Progenitor cell of endocrine pancreas (in vitro differentiated cells): ENCODE results near the gene WDFY2. TPM values are rescaled to one million over a fixed set of nuclear protein-coding genes. Genes with fewer than 3 reads are reported as not detected.

ENCODE experiments used
- DNase-seq: peaks from one replicate; pipeline ENCODE4 v3.0.0; 2021; ENCODE audit warnings: low spot score; ENCODE audit not compliant: unreplicated experiment
- H3K27ac Mint-ChIP-seq: 2 replicates; pipeline ENCODE4 v1.8.0; 2021; ENCODE audit warnings: mild to moderate bottlenecking, moderate library complexity, mixed read lengths
- H3K27me3 Mint-ChIP-seq: 2 replicates; pipeline ENCODE4 v1.8.0; 2021; ENCODE audit warnings: mixed read lengths
- H3K36me3 Mint-ChIP-seq: 2 replicates; pipeline ENCODE4 v1.8.0; 2022; ENCODE audit warnings: mixed read lengths; ENCODE audit not compliant: insufficient read depth
- H3K4me1 Mint-ChIP-seq: 2 replicates; pipeline ENCODE4 v1.8.0; 2021; ENCODE audit warnings: low read depth, mixed read lengths
- H3K4me3 Mint-ChIP-seq: 2 replicates; pipeline ENCODE4 v1.8.0; 2021; ENCODE audit warnings: low read depth, mild to moderate bottlenecking, moderate library complexity, mixed read lengths
- H3K9me3 Mint-ChIP-seq: 2 replicates; pipeline ENCODE4 v1.8.0; 2021; ENCODE audit warnings: low read depth, mixed read lengths
- CTCF ChIP-seq: fragments of 200-600 bp; sonication (generic); IDR thresholded peaks from one replicate; pipeline ENCODE4 v1.5.0; 2021; ENCODE audit warnings: antibody characterized with exemption, mild to moderate bottlenecking; ENCODE audit not compliant: unreplicated experiment
- total RNA-seq: library from RNA; stranded (reverse); gene quantifications from 2 replicates; pipeline ENCODE4 v1.2.1, GENCODE V29; 2021

Gene WDFY2
- total RNA-seq, 1 donor from 2014 or later, result 17.2 TPM

DNA sequence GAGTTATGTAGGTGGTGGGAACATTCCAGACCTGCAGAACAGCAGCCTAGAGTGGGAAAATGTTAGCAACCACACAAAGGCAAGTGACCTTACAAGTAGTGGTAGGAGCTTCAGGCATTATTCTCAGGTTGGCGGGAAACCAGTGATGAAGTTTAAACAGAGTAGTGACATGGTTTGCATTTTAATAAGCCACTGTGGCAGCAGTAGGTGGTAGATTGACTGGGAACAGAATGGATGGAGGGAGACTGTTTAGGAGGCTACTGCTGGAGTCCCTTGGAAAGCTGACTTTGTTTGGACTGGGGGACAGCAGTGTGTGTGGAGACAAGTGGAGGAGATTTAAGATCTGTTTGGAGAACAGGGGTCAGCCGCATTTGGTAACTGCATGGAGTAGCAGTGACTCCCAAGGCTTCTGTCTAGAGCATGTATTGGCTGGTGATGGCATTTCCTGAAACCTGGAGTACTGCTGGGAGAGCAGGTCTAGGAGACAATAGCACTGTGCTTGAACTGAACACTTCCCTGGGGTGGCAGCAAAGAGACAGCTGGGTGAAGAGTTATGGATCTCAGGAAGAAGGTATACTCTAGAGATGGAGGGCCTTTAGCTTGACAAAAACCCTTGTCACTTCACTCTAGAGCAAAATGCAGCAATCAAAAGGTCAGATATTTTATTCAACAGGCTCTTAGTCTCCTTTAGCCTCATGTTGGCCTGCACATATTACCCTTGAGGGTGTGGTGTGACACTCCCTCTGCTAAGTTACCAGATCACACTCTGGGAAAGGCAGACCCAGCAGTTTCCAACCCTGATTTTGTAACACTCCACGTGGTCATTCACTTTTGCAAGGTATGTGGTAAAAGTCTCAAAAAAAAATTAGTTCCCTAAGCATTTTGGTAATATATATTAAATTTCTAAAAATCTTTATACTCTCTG lies 149.4 kb downstream of the WDFY2 start:
- no peak for DNase-seq
- Mint-ChIP-seq H3K27ac (no peak overlapping the region), H3K27me3 (no peaks in the 10 kb centered on the region), H3K36me3 (peaks cover 4% of the 10 kb centered on the region), H3K4me3 (no peak overlapping the region), H3K4me1 (no peaks in the 10 kb centered on the region), H3K9me3 (no peaks in the 10 kb centered on the region)
- TF ChIP-seq CTCF, result no peak

DNA sequence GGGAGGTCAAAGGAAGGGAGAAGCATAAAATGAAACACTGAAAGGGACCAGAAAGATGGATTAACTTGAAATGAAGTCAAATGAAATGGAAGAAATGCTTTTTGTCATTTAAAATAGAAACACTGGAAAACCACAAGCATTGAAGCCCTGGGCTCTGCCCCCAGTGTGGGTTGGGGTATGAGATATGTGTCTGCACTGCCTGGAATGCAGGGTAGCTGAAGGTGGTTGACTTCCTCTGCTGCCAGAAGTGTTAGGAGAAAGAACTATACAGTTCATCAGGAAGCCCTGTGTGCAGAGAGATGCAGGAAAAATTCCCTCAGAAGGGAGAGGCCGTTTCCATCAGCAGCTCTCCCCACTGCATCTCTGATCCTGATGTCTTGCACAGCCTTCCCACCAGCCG lies 150.5 kb downstream of the WDFY2 start:
- DNase-seq, result no peak
- H3K36me3 Mint-ChIP-seq, result peaks cover 4% of the 10 kb centered on the region
- H3K9me3 Mint-ChIP-seq, result no peaks in the 10 kb centered on the region
- H3K27ac Mint-ChIP-seq, result no peak overlapping the region
- no peaks in the 10 kb centered on the region for H3K4me1 Mint-ChIP-seq
- no peaks in the 10 kb centered on the region for H3K27me3 Mint-ChIP-seq
- no peak for TF ChIP-seq CTCF
- no peak overlapping the region for H3K4me3 Mint-ChIP-seq

- Mint-ChIP-seq H3K27me3 (no peaks in the 10 kb centered on the region), H3K4me1 (no peaks in the 10 kb centered on the region), H3K9me3 (no peaks in the 10 kb centered on the region), H3K4me3 (no peak overlapping the region), H3K36me3 (peaks cover 6% of the 10 kb centered on the region), H3K27ac (no peak overlapping the region)
- TF ChIP-seq CTCF, result no peak
- DNase-seq, result no peak
Measured at GRCh38 chr13:51737609-51738008, 153.3 kb downstream of the WDFY2 start.

GRCh38 chr13:51738226-51738905 lies 154.1 kb downstream of the WDFY2 start:
- no peaks in the 10 kb centered on the region for H3K4me1 Mint-ChIP-seq
- peaks cover 6% of the 10 kb centered on the region for H3K36me3 Mint-ChIP-seq
- H3K27me3 Mint-ChIP-seq, result no peaks in the 10 kb centered on the region
- H3K27ac Mint-ChIP-seq, result no peak overlapping the region
- no peak for TF ChIP-seq CTCF
- DNase-seq, result no peak
- H3K4me3 Mint-ChIP-seq, result no peak overlapping the region
- H3K9me3 Mint-ChIP-seq, result no peaks in the 10 kb centered on the region

- Mint-ChIP-seq H3K4me1 (no peaks in the 10 kb centered on the region), H3K27ac (no peak overlapping the region), H3K36me3 (peaks cover 6% of the 10 kb centered on the region), H3K27me3 (no peaks in the 10 kb centered on the region), H3K4me3 (no peak overlapping the region), H3K9me3 (no peaks in the 10 kb centered on the region)
- DNase-seq, result no peak
- TF ChIP-seq CTCF, result no peak
Measured at GRCh38 chr13:51739027-51739764, 154.9 kb downstream of the WDFY2 start.
